Fibroblast of lung (primary cell): ENCODE data around the gene NECTIN1. TPM values are rescaled to one million over a fixed set of nuclear protein-coding genes. Genes with fewer than 3 reads are reported as not detected.
A peak's percentile ranks its signal among the peaks of the same experiment; 100 is the strongest.

ENCODE experiments used
- DNase-seq, 2 donors: peaks; one replicate each; pipeline versions ENCODE4 v3.0.0 to v3.0.0-alpha.2; 2010; ENCODE audit warnings: low read depth in 2 of 2
- H2AFZ ChIP-seq: 2 replicates; pipeline ENCODE4 v1.5.1; 2012; ENCODE audit warnings: low read length, control low read depth, inconsistent platforms
- H3K27ac ChIP-seq: 2 replicates; pipeline ENCODE4 v1.5.1; 2011; ENCODE audit warnings: low read length, control low read depth; ENCODE audit not compliant: insufficient read depth
- H3K27me3 ChIP-seq: 2 replicates; pipeline ENCODE4 v1.5.1; 2011; ENCODE audit warnings: mild to moderate bottlenecking, low read length; ENCODE audit not compliant: control insufficient read depth, insufficient read depth
- H3K36me3 ChIP-seq: 2 replicates; pipeline ENCODE4 v1.5.1; 2011; ENCODE audit warnings: low read length; ENCODE audit not compliant: control insufficient read depth, insufficient read depth
- H3K4me1 ChIP-seq: 2 replicates; pipeline ENCODE4 v1.5.1; 2011; ENCODE audit warnings: low read length; ENCODE audit not compliant: control insufficient read depth, insufficient read depth; ENCODE audit errors: extremely low read depth
- H3K4me2 ChIP-seq: 2 replicates; pipeline ENCODE4 v1.5.1; 2011; ENCODE audit warnings: low read length, control low read depth; ENCODE audit not compliant: insufficient read depth; ENCODE audit errors: extremely low read depth
- H3K4me3 ChIP-seq, 4 experiments: fragments of 200-600 bp in 1 of 4; sonication (generic) in 1 of 4; replicated peaks in 1 of 4; 2 replicates each; pipeline ENCODE4 v1.5.1; 2011 to 2016; ENCODE audit warnings: low read length in 4 of 4, low read depth in 3 of 4, mild to moderate bottlenecking in 3 of 4, control low read depth in 2 of 4, inconsistent platforms in 1 of 4, mixed read lengths in 1 of 4; ENCODE audit not compliant: insufficient read depth in 1 of 4; ENCODE audit errors: control extremely low read depth in 1 of 4
- H3K79me2 ChIP-seq: 2 replicates; pipeline ENCODE4 v1.5.1; 2012; ENCODE audit warnings: mild to moderate bottlenecking, low read length, inconsistent platforms; ENCODE audit not compliant: control insufficient read depth, insufficient read depth
- H3K9ac ChIP-seq: 2 replicates; pipeline ENCODE4 v1.5.1; 2011; ENCODE audit warnings: mild to moderate bottlenecking, low read length, control low read depth; ENCODE audit not compliant: insufficient read depth
- H3K9me3 ChIP-seq: 2 replicates; pipeline ENCODE4 v1.5.1; 2012; ENCODE audit warnings: low read depth, low read length; ENCODE audit not compliant: control insufficient read depth, insufficient read depth
- H4K20me1 ChIP-seq: 2 replicates; pipeline ENCODE4 v1.5.1; 2011; ENCODE audit warnings: low read length; ENCODE audit not compliant: control insufficient read depth, insufficient read depth; ENCODE audit errors: extremely low read depth
- EZH2 ChIP-seq: IDR thresholded peaks from 2 replicates; pipeline ENCODE4 v1.5.1; 2012; ENCODE audit warnings: low read length, control low read depth, mild to moderate bottlenecking; ENCODE audit errors: missing control alignments
- polyA plus RNA-seq, 2 donors: library from polyadenylated mRNA; depleted of rRNA in 1 of 2; stranded (reverse) in 1 of 2; unstranded in 1 of 2; fragments of >200 nt; gene quantifications; 2 replicates each; pipeline ENCODE4 v1.2.1, GENCODE V29; 2011 to 2012; ENCODE audit warnings: missing spikeins in 1 of 2
- total RNA-seq: library from RNA; depleted of rRNA; stranded (reverse); fragments of >200 nt; gene quantifications from 2 replicates; pipeline ENCODE4 v1.2.1, GENCODE V29; 2014
- TF ChIP-seq, protein P1 (sequence below), 2 donors: IDR thresholded peaks in 1 of 2; conservative IDR thresholded peaks in 1 of 2; 1 replicate in 1 of 2; 2 replicates in 1 of 2; pipeline ENCODE4 v1.5.1; 2011 to 2012; ENCODE audit warnings: low read length in 2 of 2, control low read depth in 1 of 2, inconsistent platforms in 1 of 2, low read depth in 1 of 2, mild to moderate bottlenecking in 1 of 2

Gene NECTIN1
- total and polyA plus RNA-seq, 2 donors (not counting 1 experiment from before 2014, with no cell fraction given): 2.0 to 2.8 TPM

DNA sequence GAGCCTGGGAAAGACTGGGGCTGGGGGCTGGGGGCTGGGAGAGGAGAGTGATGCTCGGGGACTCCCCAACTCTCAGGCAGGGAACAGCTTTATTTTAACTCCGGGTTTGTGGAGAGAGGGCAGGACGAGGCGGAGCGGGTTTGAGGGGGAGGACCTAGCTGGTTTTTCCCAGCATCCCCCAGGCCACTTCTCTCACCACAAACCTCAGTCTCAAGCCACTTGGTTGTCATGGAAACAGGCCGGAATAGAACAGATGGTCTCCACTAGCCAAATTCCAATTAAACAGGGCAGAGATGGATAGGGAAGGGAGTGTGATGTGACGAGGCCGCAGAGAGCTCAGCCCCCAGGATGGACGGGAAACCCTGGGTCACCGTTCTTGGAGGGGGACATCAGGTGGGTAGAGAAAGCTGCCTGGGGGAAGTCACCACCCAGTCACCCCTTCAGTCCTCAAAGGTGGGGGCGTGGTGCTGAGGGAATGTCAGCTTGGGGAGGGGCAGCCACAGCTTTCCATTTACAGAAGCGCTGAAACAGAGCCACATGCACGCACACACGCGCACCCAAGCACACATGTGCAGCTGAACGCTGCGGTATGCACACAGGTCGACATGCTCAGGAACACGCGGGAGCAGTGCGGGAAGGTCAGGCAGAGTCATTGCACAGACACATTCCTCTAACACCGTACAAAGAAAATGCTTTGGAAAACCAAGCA, 19.2 kb downstream of the NECTIN1 start:
- no peaks in the 10 kb centered on the region for H3K79me2 ChIP-seq
- H3K4me1 ChIP-seq: no peaks in the 10 kb centered on the region
- no peaks in the 10 kb centered on the region for H4K20me1 ChIP-seq
- peak overlapping the region in 1 of 4 experiments; percentile 20 for H3K4me3 ChIP-seq
- H3K27me3 ChIP-seq: no peaks in the 10 kb centered on the region
- DNase-seq: peak; percentile 85 to 92
- H2AFZ ChIP-seq: no peak overlapping the region
- TF ChIP-seq, protein P1, sequence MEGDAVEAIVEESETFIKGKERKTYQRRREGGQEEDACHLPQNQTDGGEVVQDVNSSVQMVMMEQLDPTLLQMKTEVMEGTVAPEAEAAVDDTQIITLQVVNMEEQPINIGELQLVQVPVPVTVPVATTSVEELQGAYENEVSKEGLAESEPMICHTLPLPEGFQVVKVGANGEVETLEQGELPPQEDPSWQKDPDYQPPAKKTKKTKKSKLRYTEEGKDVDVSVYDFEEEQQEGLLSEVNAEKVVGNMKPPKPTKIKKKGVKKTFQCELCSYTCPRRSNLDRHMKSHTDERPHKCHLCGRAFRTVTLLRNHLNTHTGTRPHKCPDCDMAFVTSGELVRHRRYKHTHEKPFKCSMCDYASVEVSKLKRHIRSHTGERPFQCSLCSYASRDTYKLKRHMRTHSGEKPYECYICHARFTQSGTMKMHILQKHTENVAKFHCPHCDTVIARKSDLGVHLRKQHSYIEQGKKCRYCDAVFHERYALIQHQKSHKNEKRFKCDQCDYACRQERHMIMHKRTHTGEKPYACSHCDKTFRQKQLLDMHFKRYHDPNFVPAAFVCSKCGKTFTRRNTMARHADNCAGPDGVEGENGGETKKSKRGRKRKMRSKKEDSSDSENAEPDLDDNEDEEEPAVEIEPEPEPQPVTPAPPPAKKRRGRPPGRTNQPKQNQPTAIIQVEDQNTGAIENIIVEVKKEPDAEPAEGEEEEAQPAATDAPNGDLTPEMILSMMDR (conservative IDR thresholded peaks at IDR 0.05 in 1 of 2, IDR thresholded peaks at IDR 0.05 in 1 of 2; ENCODE audit: low read depth in 1 of 2, low read length in 2 of 2): no peak
- TF ChIP-seq EZH2: no peak
- H3K9ac ChIP-seq: no peak overlapping the region
- no peak overlapping the region for H3K27ac ChIP-seq
- no peak overlapping the region for H3K4me2 ChIP-seq
- no peaks in the 10 kb centered on the region for H3K36me3 ChIP-seq
- no peaks in the 10 kb centered on the region for H3K9me3 ChIP-seq

DNA sequence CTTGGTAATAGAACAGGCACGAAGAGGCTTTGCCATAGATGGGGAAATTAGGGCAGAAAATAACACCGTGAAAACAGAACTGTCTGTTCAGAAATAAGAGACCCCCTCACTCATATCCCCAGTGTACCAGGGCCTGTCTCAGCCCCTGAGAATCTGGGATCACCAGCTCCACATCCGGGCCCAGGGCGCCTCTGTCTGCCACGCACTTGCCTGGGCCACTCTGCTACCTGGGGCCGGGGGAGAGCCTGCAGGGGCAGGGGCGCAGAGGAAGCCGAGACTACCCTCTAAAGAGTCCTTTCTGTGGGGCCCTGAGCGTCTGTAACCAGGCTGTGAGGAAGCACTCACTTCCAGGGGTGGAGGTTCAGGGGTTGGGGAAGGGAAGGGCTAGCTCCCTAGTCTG, 19.8 kb downstream of the NECTIN1 start:
- H3K4me3 ChIP-seq: no peak overlapping the region
- H3K9ac ChIP-seq: no peak overlapping the region
- H3K79me2 ChIP-seq: no peaks in the 10 kb centered on the region
- no peak for DNase-seq
- TF ChIP-seq, protein P1 (conservative IDR thresholded peaks at IDR 0.05 in 1 of 2, IDR thresholded peaks at IDR 0.05 in 1 of 2; ENCODE audit: low read depth in 1 of 2, low read length in 2 of 2): no peak
- no peak for TF ChIP-seq EZH2
- H3K36me3 ChIP-seq: no peaks in the 10 kb centered on the region
- no peaks in the 10 kb centered on the region for H3K27me3 ChIP-seq
- H3K4me2 ChIP-seq: no peak overlapping the region
- H3K4me1 ChIP-seq: no peaks in the 10 kb centered on the region
- H3K9me3 ChIP-seq: no peaks in the 10 kb centered on the region
- H3K27ac ChIP-seq: no peak overlapping the region
- no peaks in the 10 kb centered on the region for H4K20me1 ChIP-seq
- no peak overlapping the region for H2AFZ ChIP-seq

DNA sequence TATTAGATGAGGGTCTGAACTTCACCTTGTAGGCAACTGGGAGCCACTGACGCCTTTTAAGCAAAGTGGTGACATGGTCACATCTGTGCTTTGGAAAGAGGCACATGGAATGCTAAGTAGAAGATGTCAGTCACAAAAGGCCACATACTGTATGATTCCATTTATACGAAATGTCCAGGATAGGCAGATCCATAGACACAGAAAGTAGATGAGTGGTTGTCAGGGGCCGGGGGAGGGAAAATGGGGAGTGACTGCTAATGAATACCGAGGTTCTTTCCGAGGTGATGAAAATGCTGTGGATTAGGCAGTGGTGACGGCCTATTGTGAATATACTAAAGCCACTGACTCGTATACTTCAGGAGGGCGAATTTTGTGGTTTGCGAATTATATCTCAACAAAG, 20.6 kb downstream of the NECTIN1 start:
- Histone ChIP-seq H3K79me2 (no peaks in the 10 kb centered on the region), H3K9me3 (no peaks in the 10 kb centered on the region), H3K4me2 (no peak overlapping the region), H3K4me3 (no peak overlapping the region), H3K27me3 (no peaks in the 10 kb centered on the region), H3K9ac (no peak overlapping the region), H3K36me3 (no peaks in the 10 kb centered on the region), H4K20me1 (no peaks in the 10 kb centered on the region), H3K4me1 (no peaks in the 10 kb centered on the region), H2AFZ (no peak overlapping the region), H3K27ac (no peak overlapping the region)
- TF ChIP-seq, protein P1 (conservative IDR thresholded peaks at IDR 0.05 in 1 of 2, IDR thresholded peaks at IDR 0.05 in 1 of 2; ENCODE audit: low read depth in 1 of 2, low read length in 2 of 2): no peak
- TF ChIP-seq EZH2: no peak
- no peak for DNase-seq
